ENCODE data around the gene VASH2.

Gene VASH2

DNA sequence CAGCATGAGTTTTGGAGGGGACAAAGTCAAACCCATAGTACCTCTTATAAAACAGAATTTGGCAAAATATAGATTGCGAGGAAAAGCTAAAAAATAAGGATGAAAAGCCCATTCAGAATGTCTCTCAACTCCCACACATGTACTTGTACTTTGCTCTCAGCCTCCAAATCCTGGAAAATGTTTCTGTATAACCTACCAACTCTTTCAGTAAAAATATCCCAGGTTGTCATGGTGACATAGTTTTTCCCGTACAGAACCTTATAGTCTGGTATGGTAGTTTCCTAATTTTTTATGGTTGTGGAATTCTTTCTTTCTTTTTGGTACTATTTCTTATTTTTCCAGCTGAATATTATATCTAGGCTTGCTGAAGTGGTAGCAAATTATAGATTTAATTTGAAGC is 85.2 kb downstream of the VASH2 start:
- no peak for DNase-seq (ENCODE audit: low spot score)
